Inferior parietal cortex (tissue), 1 donor: ENCODE data around the gene MMP2.

Experiments
- DNase-seq: peaks from one replicate; pipeline ENCODE4 v3.0.0-alpha.2; 2016; ENCODE audit errors: extremely low spot score

Gene MMP2

DNA sequence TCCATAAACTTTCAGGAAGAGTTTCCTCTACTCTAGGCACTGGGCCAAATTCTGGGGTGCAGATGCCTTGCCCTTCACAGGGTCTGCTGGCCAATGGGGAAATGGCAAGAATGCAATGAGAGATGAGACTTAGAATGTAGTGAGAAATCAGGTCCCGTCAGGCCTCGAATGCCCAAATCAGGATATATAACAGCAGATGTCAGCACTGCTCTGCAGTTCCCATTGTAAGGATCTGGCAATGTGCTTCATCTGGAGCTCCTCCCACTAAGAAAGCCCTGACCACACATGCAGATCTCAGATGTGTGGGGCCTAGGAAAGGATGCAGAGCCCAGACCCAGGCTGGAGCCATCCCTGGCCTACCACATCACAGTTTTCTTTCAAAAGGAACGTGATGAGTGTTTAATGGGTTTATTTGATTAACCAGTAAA is 16.0 kb downstream of the MMP2 start:
- peak; percentile 81 for DNase-seq

DNA sequence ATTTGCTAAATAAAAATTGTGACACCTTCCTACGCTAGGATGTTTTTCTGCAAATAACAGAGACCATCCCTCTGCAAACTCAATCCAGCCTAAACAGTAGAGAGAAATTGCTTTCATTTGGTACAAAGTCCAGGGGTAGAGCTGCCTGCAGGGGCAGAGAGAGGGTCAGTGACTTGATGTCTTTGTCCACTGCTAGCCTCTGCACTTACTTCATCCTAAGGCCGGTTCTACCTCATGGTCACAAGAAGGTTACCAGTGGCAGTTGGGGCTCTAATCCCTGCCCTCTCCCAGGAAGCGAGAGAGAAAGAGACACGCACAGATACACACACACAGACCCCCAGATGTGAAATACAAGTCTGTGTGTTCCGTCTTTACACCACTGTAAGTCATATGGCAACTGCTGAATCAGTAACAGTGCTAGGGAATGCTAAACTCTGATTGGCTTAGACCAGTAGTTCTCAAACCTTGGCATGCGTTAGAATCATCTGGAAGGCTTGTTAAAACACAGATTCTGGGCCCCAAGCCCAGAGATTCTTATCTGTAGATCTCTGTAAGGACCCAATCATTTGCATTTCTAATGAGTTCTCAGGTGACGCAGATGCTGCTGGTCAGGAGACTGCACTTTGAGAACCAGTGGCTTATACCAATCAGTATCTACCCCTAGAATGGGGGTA is 16.8 kb downstream of the MMP2 start:
- DNase-seq = no peak

DNA sequence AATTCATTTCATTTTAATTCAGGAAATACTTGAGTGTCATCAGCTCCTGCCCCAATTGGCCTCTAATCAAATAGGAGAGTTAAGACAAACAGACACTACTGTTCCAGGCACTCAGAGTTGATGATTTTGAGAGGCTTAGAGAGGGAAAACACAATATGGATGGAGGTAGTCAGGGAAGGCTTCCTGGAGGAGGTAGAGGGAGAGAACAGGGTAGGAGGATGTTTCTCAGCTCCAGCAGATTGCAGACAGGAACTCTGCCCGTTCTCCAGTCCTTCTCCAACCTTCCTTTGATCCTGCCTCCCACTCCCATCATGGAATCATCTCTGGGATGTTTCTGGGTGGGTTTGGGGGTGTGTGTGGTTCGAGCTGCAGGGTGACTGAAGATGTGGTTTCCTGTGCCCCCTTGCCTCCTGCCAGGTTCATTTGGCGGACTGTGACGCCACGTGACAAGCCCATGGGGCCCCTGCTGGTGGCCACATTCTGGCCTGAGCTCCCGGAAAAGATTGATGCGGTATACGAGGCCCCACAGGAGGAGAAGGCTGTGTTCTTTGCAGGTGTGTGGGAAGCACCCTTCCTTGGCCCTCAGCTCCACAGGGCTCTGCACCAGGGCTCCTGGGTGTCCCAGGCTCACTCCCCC is 17.6 kb downstream of the MMP2 start:
- DNase-seq = no peak

DNA sequence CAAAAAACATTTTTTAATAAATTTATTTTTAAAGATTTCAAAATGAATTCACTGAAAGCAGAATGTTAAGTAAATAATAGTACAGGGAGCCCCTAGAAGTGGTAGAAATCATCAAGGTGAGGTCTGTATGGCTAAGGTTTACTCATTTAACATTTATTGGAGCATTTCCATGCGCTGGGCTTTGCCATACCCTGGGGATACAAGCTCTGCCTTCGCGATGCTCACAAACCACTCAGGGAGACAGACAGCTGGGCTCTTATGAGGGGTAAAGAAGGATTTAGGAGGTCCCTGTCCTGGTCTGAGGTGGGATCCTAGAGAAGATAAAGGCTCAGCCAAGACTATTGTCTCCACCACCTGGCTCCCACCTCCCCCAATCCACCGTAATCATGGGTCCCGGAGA is 18.6 kb downstream of the MMP2 start:
- DNase-seq = no peak

DNA sequence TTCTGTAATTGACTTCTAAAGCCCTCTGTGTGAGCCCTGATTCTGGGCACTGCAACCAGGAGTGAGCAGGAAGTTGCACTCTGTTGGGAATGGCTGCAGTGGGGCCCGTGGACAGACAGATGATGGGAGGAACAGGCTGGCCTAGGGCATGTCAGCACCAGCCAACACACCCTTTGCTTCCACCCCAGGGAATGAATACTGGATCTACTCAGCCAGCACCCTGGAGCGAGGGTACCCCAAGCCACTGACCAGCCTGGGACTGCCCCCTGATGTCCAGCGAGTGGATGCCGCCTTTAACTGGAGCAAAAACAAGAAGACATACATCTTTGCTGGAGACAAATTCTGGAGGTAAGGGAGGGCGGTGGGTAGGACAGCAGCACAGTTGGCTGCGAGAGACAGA is 19.1 kb downstream of the MMP2 start:
- no peak for DNase-seq

DNA sequence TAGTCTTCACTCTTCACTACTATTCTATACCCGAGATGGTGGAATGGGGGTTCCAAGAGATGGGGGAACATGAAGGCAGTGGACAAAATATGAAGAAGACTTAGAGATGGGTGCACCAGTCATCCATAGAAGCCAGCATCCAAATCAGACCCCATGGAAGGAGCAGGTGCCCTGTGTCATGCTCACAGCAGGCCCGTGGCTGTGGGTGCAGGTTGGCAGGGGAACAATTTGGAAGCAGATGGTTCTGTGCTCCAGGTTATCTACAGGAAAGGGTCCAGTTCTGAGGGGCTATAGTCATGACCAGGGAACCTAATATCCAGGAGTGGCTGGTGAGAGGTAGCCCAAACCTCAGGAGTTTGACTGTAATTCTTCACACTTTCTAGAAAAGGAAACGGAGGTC is 20.3 kb downstream of the MMP2 start:
- DNase-seq = no peak

DNA sequence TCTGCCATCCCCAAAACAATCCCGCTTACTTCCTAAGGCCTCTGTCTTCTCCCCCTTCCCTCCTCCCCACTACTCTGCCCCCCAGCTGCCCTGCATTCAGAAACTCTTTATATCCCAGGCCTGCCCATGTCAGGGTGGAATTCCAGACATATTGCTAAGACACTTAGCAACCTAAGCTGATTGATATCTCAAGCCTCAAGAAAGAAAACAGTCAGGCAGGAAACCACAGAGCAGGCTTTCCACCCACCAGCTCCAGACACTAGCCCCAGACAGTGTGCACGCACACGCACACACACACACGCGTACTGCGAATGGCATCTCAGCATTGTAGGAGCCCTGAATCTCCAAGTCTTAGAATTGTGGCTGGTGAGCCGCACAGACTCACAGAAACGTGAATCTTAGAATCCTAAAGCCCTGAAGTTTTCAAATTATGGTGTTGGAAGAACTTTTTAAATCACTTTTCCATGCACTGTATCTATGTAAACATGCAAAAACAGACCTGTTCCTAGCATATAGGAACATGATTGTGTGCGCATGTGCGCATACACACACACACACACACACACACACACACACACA is 21.0 kb downstream of the MMP2 start:
- no peak for DNase-seq

DNA sequence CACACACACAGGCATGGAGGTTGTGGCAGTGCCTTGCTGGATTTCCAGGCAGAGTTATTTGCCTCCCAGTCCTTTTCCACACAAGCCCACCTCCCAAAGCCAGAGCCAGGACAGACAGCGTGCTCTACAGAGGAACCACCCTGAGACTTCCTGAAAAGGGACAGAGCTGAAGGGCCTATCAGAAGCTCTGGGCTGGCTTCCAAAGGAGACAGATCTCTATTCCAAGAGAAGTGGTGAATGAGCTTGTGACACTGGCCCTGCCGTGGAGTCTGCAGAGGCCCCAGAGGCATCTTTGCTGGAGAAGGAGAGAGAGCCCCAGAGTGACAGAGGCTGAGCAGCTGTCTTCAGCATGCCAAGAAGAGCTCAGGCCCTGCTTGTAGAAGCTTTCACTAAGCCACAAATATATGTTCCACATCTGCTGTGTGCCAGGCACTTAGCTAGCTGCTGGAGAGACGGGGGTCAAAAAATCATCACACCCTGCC is 21.6 kb downstream of the MMP2 start:
- no peak for DNase-seq

DNA sequence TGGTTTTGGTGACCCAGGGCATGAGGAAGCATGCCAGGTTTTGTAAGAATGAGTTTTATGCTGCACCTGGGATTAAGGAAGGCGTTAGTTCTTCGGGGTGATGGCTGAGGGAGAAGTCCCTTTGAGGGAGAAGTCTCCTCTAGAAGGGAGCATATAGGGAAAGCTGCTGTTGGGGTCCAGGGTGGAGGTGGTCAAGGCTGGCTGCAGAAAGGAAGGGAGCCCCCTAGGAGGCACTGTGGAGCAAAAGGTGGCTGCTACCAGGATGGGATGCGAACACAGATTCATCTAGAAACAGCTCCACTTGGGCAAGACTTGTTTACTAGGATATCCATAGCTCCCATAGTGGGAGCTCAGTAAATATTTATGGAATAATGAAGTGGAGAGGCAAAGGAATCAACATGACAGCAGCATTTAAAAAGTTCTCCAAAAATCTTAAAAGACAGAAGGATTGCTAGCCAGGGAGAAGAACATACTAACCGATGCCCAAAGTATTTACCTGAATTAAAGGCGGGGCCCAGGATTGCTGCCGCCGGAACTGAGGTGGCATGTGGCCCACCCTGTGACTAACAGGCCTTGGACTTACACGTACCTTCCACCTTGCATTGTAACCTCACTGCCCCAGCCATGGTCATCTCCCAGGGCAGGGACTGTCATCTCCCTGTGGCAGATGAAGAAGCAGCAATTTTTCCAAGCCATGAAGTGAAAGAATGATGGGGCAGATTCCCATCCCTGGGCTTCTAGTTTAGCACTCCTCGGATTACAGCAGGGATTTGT is 22.7 kb downstream of the MMP2 start:
- no peak for DNase-seq

DNA sequence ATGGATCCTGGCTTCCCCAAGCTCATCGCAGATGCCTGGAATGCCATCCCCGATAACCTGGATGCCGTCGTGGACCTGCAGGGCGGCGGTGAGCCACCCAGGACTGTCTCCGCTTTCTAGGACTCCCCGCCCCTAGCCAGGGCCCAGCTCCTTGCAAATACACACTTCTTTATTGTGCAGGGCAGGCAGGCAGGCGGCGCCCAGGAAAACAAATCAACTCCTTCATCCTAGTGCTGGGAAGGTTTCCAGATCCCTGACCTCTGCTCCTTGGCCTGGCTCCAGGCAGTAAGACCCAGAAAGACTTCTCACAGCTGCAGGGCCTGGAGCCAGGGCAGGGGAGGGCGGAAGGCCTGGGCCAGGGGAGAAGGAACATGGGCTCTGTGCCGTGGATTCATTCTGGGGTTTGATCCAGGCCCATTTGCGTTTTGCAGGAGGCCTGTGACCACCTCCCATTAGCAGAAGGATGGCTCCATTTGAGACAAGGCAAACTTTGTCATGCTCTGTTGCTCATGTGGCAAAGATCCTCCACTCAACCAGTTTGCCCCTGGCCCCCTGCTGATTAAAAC is 23.9 kb downstream of the MMP2 start:
- peak; percentile 93 for DNase-seq

DNA sequence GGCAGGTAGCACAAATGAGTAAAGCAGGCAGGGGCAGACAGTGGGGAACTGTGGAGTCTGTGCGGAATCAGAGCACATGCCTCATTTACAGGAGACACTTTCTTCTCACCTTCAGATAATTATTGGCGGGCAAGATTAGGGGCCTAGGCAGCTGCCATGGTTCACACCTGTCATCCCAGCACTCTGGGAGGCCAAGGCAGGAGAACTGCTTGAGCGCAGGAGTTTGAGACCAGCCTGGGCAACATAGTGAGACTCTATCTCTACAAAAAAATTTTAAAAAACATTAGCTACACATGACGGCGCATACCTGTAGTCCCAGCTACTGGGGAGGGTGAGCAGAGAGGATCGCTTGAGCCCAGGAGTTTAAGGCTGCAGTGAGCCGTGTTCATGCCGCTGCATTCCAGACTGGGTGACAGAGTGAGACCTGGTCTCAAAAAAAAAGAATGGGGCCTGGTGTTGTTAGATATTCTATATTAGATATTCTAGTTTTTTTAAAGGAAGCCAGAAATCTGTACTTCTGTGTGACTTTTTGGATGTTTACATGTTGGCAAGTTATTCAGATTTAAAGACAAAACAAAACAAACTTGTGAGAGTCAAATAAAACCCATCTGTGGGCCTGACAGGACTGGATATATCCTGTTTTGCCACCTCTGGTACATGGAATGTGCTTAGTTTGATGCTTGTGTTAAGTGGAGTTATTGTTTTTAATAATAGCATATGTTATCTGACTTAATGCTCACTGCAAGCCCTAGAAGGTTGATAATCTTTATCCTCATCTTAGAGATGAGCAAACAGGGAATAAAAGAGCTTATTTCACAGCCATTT is 24.9 kb downstream of the MMP2 start:
- no peak for DNase-seq

DNA sequence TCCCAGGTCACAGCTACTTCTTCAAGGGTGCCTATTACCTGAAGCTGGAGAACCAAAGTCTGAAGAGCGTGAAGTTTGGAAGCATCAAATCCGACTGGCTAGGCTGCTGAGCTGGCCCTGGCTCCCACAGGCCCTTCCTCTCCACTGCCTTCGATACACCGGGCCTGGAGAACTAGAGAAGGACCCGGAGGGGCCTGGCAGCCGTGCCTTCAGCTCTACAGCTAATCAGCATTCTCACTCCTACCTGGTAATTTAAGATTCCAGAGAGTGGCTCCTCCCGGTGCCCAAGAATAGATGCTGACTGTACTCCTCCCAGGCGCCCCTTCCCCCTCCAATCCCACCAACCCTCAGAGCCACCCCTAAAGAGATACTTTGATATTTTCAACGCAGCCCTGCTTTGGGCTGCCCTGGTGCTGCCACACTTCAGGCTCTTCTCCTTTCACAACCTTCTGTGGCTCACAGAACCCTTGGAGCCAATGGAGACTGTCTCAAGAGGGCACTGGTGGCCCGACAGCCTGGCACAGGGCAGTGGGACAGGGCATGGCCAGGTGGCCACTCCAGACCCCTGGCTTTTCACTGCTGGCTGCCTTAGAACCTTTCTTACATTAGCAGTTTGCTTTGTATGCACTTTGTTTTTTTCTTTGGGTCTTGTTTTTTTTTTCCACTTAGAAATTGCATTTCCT is 26.5 kb downstream of the MMP2 start:
- DNase-seq = no peak

DNA sequence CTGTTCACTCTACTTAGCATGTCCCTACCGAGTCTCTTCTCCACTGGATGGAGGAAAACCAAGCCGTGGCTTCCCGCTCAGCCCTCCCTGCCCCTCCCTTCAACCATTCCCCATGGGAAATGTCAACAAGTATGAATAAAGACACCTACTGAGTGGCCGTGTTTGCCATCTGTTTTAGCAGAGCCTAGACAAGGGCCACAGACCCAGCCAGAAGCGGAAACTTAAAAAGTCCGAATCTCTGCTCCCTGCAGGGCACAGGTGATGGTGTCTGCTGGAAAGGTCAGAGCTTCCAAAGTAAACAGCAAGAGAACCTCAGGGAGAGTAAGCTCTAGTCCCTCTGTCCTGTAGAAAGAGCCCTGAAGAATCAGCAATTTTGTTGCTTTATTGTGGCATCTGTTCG is 27.1 kb downstream of the MMP2 start:
- no peak for DNase-seq

DNA sequence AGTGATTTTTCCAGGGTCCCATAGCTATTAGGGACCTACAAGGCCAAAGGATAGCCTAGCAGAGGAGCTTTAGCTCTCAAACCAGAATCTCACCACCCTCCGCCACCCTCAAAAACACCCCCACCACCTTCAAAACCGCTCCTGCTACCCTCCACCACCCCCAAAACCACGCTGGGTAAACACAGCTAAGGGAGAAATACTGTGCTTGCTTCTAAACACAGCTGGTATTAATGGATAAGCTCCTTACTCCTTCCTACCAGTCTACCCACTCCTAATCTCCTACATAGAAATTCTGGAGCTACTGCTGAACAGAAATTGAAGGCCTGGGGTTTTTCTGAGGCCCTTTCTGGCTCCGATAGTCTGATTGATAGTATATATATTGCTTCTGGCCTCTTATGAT is 27.7 kb downstream of the MMP2 start:
- DNase-seq = no peak

DNA sequence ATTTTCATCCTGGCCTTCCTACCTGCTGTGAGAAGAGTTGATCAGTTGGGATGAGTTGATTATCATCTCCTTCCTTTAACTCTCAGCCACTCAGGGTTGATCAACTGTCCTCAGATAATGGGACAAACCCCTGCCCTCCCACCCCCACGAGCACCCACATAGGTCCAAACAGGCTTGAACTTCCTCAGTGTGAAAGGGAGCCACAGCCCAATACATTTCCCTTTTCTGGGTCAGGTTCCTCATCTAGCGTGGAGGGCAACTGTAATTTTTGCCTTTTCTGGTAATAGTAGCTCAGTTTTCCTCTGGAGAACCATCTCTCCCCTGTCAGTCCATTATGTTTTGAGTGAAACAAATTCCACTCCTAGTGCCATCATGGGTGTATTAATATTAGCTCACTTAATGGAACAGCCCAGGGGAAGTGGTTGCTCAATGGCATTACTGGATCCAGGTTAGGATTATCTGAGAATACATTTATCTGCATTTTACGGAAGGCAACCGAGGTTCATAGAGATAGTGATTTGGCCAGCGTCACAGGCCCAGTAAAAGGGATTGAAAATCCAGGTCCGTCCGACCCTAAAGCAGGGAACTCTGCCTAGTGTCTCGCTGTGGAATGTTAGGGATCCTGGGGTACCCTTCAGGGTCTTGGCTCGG is 29.4 kb downstream of the MMP2 start:
- no peak for DNase-seq

DNA sequence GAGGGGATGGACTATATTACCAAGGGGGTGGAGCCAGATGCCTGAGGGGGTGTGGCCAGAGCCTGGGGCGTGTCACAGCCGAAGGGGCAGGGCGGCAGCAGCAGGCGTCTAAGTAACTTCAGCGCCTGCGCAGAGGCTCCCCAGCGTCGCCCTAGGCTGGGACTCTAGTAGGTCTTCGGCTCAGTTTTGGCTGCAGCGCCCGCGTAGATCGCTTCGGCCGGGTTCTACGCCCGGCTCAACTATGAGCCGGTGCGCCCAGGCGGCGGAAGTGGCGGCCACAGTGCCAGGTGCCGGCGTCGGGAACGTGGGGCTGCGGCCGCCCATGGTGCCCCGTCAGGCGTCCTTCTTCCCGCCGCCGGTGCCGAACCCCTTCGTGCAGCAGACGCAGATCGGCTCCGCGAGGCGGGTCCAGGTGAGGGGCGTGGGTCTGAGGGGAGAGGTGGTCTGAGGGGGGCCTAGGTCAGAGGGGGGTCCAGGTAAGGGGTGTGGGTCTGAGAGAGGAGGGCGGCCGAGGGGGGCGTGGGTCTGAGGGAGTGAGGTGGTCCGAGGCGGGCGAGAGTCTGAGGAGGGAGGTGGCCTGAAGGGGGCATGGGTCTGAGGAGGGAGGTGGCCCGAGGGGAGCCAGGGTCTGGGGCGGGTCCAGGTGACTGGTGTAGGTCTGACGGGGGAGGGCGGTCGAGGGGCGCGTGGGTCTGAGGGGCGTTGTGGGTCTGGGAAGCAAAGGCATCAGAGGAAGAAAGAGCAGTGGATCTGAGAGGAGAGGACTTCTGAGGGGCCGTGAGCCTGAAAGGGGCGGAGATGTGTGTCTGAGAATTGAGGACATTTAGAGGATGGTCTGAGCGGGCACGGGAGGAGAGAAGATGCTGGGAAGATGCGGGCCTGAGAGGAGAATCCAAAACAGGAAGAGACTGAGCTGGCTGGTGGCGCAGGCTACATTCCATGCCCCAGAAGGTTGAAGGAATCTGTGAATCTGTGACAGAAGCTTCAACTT is 30.2 kb downstream of the MMP2 start, which contains the start of gene LPCAT2:
Gene LPCAT2, plus strand, starts transcription at position 132 of the 991 bp plus-strand sequence. Its CDS starts 110 bp downstream, at position 242.
- peak; percentile 75 for DNase-seq

DNA sequence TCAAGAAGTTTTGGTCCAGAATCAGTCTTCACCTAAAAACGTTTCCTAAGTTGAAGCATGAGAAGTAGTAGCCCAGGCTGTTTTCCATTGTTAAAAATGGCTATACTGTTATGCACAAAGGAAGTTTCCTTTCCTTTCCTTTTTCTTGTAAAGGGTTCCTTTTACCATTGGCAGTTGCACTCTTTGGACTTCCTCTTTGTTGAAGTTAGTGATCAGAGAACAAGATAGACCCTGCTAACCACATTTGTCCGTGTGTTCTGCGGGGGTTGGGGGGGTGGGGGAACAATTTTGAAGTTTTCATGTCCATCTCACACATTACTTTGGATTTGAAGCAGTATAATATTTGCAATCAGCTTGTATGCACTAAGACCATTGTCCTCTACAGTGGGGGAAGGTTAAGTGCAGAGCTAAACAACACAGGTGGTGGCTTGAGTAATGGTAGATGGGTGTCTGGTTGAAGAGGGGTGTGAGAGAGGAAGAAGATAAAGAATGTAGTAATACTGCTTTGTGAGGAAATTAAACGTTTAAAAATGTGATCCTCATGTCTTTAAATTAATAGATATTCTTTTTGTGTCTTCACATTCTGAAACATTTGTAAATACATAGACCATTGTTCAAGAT is 31.3 kb downstream of the MMP2 start:
- no peak for DNase-seq

DNA sequence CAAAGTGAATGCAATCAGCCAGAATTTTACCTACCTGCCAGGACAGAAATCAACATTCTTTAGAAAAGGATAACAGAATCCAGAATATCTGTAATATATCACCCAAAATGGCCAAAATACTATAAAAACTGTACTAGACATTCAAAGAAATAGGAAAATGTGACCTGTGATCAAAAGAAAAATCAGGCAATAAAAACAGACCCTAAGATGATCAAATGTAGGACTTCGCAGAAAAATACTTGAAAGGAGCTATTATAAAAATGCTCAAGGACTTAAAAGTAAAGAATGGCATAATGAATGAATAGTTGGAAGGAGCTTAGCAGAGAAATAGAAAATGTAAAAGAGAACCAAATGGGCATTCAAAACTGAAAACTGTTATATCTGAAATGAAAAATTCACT is 33.9 kb downstream of the MMP2 start:
- DNase-seq = no peak
